H9 (cell line): ENCODE measurements around the gene MEN1. TPM values are rescaled to one million over a fixed set of nuclear protein-coding genes. Genes with fewer than 3 reads are reported as not detected.
A peak's percentile ranks its signal among the peaks of the same experiment; 100 is the strongest.

Experiments used
- DNase-seq: peaks from one replicate; pipeline ENCODE4 v3.0.0-alpha.2; 2017
- H2AFZ ChIP-seq: one replicate; pipeline ENCODE4 v1.6.1; 2013; ENCODE audit warnings: mild to moderate bottlenecking, low read length, control low read depth, moderate library complexity
- H2AK5ac ChIP-seq: 2 replicates; pipeline ENCODE4 v1.6.1; 2013; ENCODE audit warnings: low read length, control low read depth, mixed read lengths; ENCODE audit not compliant: insufficient read length
- H2BK120ac ChIP-seq: one replicate; pipeline ENCODE4 v1.6.1; 2013; ENCODE audit warnings: low read depth, mild to moderate bottlenecking, low read length, control low read depth, inconsistent platforms; ENCODE audit not compliant: poor library complexity, severe bottlenecking
- H2BK12ac ChIP-seq: 2 replicates; pipeline ENCODE4 v1.6.1; 2013; ENCODE audit warnings: low read length, control low read depth, mixed read lengths, low read depth; ENCODE audit not compliant: insufficient read length
- H2BK15ac ChIP-seq: 2 replicates; pipeline ENCODE4 v1.6.1; 2013; ENCODE audit warnings: low read depth, low read length, control low read depth
- H2BK20ac ChIP-seq: one replicate; pipeline ENCODE4 v1.6.1; 2013; ENCODE audit warnings: low read depth, mild to moderate bottlenecking, low read length, control low read depth, inconsistent platforms; ENCODE audit not compliant: poor library complexity, severe bottlenecking
- H2BK5ac ChIP-seq: 2 replicates; pipeline ENCODE4 v1.6.1; 2013; ENCODE audit warnings: low read length, control low read depth, mixed read lengths; ENCODE audit not compliant: insufficient read length
- H3K14ac ChIP-seq: 2 replicates; pipeline ENCODE4 v1.6.1; 2013; ENCODE audit warnings: low read length, control low read depth; ENCODE audit not compliant: insufficient read depth
- H3K18ac ChIP-seq: 2 replicates; pipeline ENCODE4 v1.6.1; 2013; ENCODE audit warnings: low read depth, mild to moderate bottlenecking, mixed read lengths, low read length, control low read depth; ENCODE audit not compliant: insufficient read length
- H3K23ac ChIP-seq: 2 replicates; pipeline ENCODE4 v1.6.1; 2013; ENCODE audit warnings: low read length, control low read depth, mixed read lengths, low read depth; ENCODE audit not compliant: insufficient read length
- H3K23me2 ChIP-seq: 2 replicates; pipeline ENCODE4 v1.6.1; 2013; ENCODE audit warnings: low read depth, mild to moderate bottlenecking, mixed read lengths, low read length, control low read depth; ENCODE audit not compliant: insufficient read length, poor library complexity, severe bottlenecking
- H3K27ac ChIP-seq: 2 replicates; pipeline ENCODE4 v1.5.1; 2013; ENCODE audit warnings: low read length, control low read depth, mixed read lengths, low read depth; ENCODE audit not compliant: insufficient read length
- H3K27me3 ChIP-seq: 2 replicates; pipeline ENCODE4 v1.6.1; 2013; ENCODE audit warnings: low read length, control low read depth, inconsistent platforms; ENCODE audit not compliant: insufficient read depth
- H3K4ac ChIP-seq: 2 replicates; pipeline ENCODE4 v1.6.1; 2013; ENCODE audit warnings: low read depth, mild to moderate bottlenecking, control low read depth, inconsistent platforms, low read length, moderate library complexity
- H3K4me1 ChIP-seq: 2 replicates; pipeline ENCODE4 v1.6.1; 2013; ENCODE audit warnings: low read length, control low read depth, inconsistent platforms; ENCODE audit not compliant: insufficient read depth
- H3K4me2 ChIP-seq: 2 replicates; pipeline ENCODE4 v1.6.1; 2013; ENCODE audit warnings: low read length, control low read depth, mixed read lengths; ENCODE audit not compliant: insufficient read length, insufficient read depth
- H3K56ac ChIP-seq: 2 replicates; pipeline ENCODE4 v1.6.1; 2013; ENCODE audit warnings: low read depth, mild to moderate bottlenecking, mixed read lengths, low read length, control low read depth; ENCODE audit not compliant: insufficient read length
- H3K79me1 ChIP-seq: 2 replicates; pipeline ENCODE4 v1.6.1; 2013; ENCODE audit warnings: low read depth, mild to moderate bottlenecking, moderate library complexity, low read length, control low read depth, inconsistent platforms; ENCODE audit not compliant: insufficient read depth, poor library complexity, severe bottlenecking
- H3K79me2 ChIP-seq: 2 replicates; pipeline ENCODE4 v1.6.1; 2013; ENCODE audit warnings: low read length, control low read depth, inconsistent platforms; ENCODE audit not compliant: insufficient read depth
- H3K9ac ChIP-seq: 2 replicates; pipeline ENCODE4 v1.6.1; 2013; ENCODE audit warnings: low read length, control low read depth, mixed read lengths; ENCODE audit not compliant: insufficient read length; ENCODE audit errors: extremely low read depth
- H3K9me3 ChIP-seq: one replicate; pipeline ENCODE4 v1.6.1; 2013; ENCODE audit warnings: low read depth, low read length, inconsistent platforms; ENCODE audit not compliant: control insufficient read depth
- H3T11ph ChIP-seq: one replicate; pipeline ENCODE4 v1.6.1; 2013; ENCODE audit warnings: mild to moderate bottlenecking, low read length, control low read depth, inconsistent platforms
- H4K20me1 ChIP-seq: one replicate; pipeline ENCODE4 v1.6.1; 2013; ENCODE audit not compliant: control insufficient read depth, insufficient read length, insufficient read depth
- H4K5ac ChIP-seq: 2 replicates; pipeline ENCODE4 v1.6.1; 2013; ENCODE audit warnings: low read depth, mild to moderate bottlenecking, mixed read lengths, low read length, control low read depth; ENCODE audit not compliant: insufficient read length
- H4K8ac ChIP-seq: replicated peaks from 2 replicates; pipeline ENCODE4 v1.6.1; 2013; ENCODE audit warnings: low read length, control low read depth, mixed read lengths, low read depth; ENCODE audit not compliant: insufficient read length
- H4K91ac ChIP-seq: 2 replicates; pipeline ENCODE4 v1.6.1; 2013; ENCODE audit warnings: low read depth, mild to moderate bottlenecking, moderate library complexity, mixed read lengths, low read length, control low read depth; ENCODE audit not compliant: insufficient read length
- H3K27ac Mint-ChIP-seq, 3 experiments: 2 replicates in 2 of 3; 3 replicates in 1 of 3; pipeline ENCODE4 v1.8.0; 2020 to 2021; ENCODE audit warnings: mixed read lengths in 3 of 3, mild to moderate bottlenecking in 1 of 3, moderate library complexity in 1 of 3
- H3K27me3 Mint-ChIP-seq: 2 replicates; pipeline ENCODE4 v1.8.0; 2021; ENCODE audit warnings: low read depth, mild to moderate bottlenecking, moderate library complexity, mixed read lengths
- H3K36me3 Mint-ChIP-seq, 3 experiments: 2 replicates in 2 of 3; 3 replicates in 1 of 3; pipeline ENCODE4 v1.8.0; 2020 to 2021; ENCODE audit warnings: low read depth in 3 of 3, mixed read lengths in 3 of 3; ENCODE audit not compliant: insufficient read depth in 1 of 3
- H3K4me1 Mint-ChIP-seq, 2 experiments: 2 replicates each; pipeline ENCODE4 v1.8.0; 2020; ENCODE audit warnings: mixed read lengths in 2 of 2
- H3K4me3 Mint-ChIP-seq, 2 experiments: 2 replicates in 1 of 2; 3 replicates in 1 of 2; pipeline ENCODE4 v1.8.0; 2020 to 2021; ENCODE audit warnings: mild to moderate bottlenecking in 2 of 2, mixed read lengths in 2 of 2, moderate library complexity in 1 of 2
- H3K9me3 Mint-ChIP-seq, 2 experiments: 2 replicates in 1 of 2; 3 replicates in 1 of 2; pipeline ENCODE4 v1.8.0; 2020; ENCODE audit warnings: mild to moderate bottlenecking in 2 of 2, mixed read lengths in 2 of 2, moderate library complexity in 1 of 2
- CTCF ChIP-seq: fragments of 200-600 bp; sonication (generic); conservative IDR thresholded peaks from 3 replicates; pipeline ENCODE4 v1.8.0; 2021; ENCODE audit warnings: antibody characterized with exemption, mild to moderate bottlenecking
- WGBS: extraction: QIAGEN DNeasy Blood & Tissue Kit; methylation state at CpG from one replicate; pipeline ENCODE4 v1.1.7; 2013; ENCODE audit warnings: missing lambda C conversion rate, low lambda C conversion rate, mixed read lengths; ENCODE audit not compliant: insufficient read length; ENCODE audit errors: extremely low coverage; 5-methylcytosine and 5-hydroxymethylcytosine counted together
- total RNA-seq: library from RNA; stranded (reverse); gene quantifications from 2 replicates; pipeline ENCODE4 v1.2.1, GENCODE V29; 2021

MEN1 gene
- total RNA-seq, 1 experiment from 2014 or later = 49.9 TPM

DNA sequence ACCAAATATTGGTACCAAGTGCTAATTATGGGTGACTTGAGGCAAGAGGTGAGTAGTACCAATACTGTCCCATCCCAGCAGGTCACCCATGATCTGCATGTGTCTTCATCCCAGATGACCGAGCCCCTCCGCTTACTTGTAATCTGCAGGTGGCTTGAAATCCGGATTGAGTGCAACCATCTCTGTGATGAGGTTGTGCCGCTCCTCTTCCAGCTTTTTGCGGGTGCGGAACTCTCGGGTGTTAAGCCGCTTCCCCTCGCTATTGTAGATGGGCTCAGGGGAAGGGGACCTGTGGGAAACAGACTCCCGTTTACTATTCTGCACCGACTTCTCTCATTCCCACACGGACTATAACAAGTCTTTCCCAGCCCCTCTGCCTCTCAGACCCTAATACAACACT is 40.2 kb downstream of the MEN1 start:
- H3K4ac ChIP-seq = no peak overlapping the region
- no peak overlapping the region for H2BK120ac ChIP-seq
- no peak for DNase-seq
- no peak overlapping the region for H4K5ac ChIP-seq
- no CpG with 5 or more reads among the region's 12 CpGs for WGBS
- Mint-ChIP-seq H3K4me3 (no peak overlapping the region), H3K27me3 (no peaks in the 10 kb centered on the region), H3K4me1 (peaks cover 20 to 35% of the 10 kb centered on the region in 2 experiments), H3K36me3 (peaks cover 81 to 98% (median 97%) of the 10 kb centered on the region in 3 experiments; a peak in 6 of 7 replicates), H3K27ac (peak overlapping the region in 1 of 3 experiments; percentile 23; a peak in 2 of 7 replicates), H3K9me3 (no peaks in the 10 kb centered on the region)
- no peak overlapping the region for H4K8ac ChIP-seq
- H2BK20ac ChIP-seq = no peak overlapping the region
- peaks cover 3% of the 10 kb centered on the region for H4K20me1 ChIP-seq
- no peak overlapping the region for H3K27ac ChIP-seq
- no peak overlapping the region for H4K91ac ChIP-seq
- H3K4me1 ChIP-seq = no peaks in the 10 kb centered on the region
- no peak overlapping the region for H2AFZ ChIP-seq
- H2BK5ac ChIP-seq = no peak overlapping the region
- peaks cover 6% of the 10 kb centered on the region; the same call in 1 of the 2 replicates for H3K79me2 ChIP-seq
- H3K9me3 ChIP-seq = no peaks in the 10 kb centered on the region
- no peak overlapping the region for H2AK5ac ChIP-seq
- H2BK12ac ChIP-seq = no peak overlapping the region
- no peak for TF ChIP-seq CTCF
- H3K9ac ChIP-seq = no peak overlapping the region
- no peak overlapping the region for H3K56ac ChIP-seq
- H3K27me3 ChIP-seq = no peaks in the 10 kb centered on the region
- no peak overlapping the region for H3K23ac ChIP-seq
- no peaks in the 10 kb centered on the region for H3K23me2 ChIP-seq
- no peak overlapping the region for H3K18ac ChIP-seq
- peaks cover 7% of the 10 kb centered on the region for H3K79me1 ChIP-seq
- no peak overlapping the region for H3K4me2 ChIP-seq
- H3K14ac ChIP-seq = no peak overlapping the region
- no peak overlapping the region for H2BK15ac ChIP-seq
- H3T11ph ChIP-seq = no peak overlapping the region
